Measurements from ENCODE around the gene HGF.

DNA sequence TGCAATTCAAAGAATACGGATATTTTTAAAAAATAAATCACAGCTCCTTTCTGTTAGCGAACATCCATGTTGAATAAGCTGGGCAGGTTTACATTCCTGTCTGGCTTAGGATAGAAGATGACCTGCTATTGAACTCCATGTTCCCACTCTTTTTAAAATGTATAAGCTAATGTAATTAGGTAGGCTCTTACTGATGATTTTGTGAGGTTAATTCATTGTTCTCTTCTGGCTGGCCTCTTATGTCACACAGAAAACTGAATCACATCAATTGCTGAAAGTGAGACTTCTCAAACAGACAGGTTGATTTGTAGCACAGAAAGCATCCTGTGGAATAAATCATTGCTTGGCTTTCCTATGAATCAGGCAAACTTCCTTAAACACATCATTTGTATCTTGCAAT lies 24.2 kb downstream of the HGF start:
- TF ChIP-seq CTCF (conservative IDR thresholded peaks at IDR 0.05; ENCODE audit: low read length) = no peak
- TF ChIP-seq EZH2phosphoT487 (IDR thresholded peaks at IDR 0.05; ENCODE audit: borderline replicate concordance, low read depth, low read length) = no peak
